ENCODE results near the gene ARF1.

The ARF1 gene

GRCh38 chr1:228122921-228123441 is 40.5 kb downstream of the ARF1 start:
- no peak for DNase-seq (ENCODE audit: low spot score)

GRCh38 chr1:228123505-228123904 is 41.0 kb downstream of the ARF1 start:
- DNase-seq (ENCODE audit: low spot score), result no peak

- DNase-seq (ENCODE audit: low spot score), result no peak
Measured at GRCh38 chr1:228125185-228125584, 42.7 kb downstream of the ARF1 start.

GRCh38 chr1:228131766-228132165 is 49.3 kb downstream of the ARF1 start:
- no peak for DNase-seq (ENCODE audit: low spot score)

GRCh38 chr1:228134591-228134990 is 52.1 kb downstream of the ARF1 start:
- DNase-seq (ENCODE audit: low spot score), result no peak

- DNase-seq (ENCODE audit: low spot score), result no peak
Measured at GRCh38 chr1:228136901-228137300, 54.4 kb downstream of the ARF1 start.

- no peak for DNase-seq (ENCODE audit: low spot score)
Measured at GRCh38 chr1:228139406-228139930, 57.0 kb downstream of the ARF1 start.

GRCh38 chr1:228139931-228140723 is 57.6 kb downstream of the ARF1 start, which contains the start of gene GUK1:
GUK1 (plus strand) TSS chr1:228140279; CDS start chr1:228140303, 24 bp downstream.
- DNase-seq (ENCODE audit: low spot score), result peak; percentile 97

GRCh38 chr1:228140724-228141225 is 58.3 kb downstream of the ARF1 start:
- no peak for DNase-seq (ENCODE audit: low spot score)

- no peak for DNase-seq (ENCODE audit: low spot score)
Measured at GRCh38 chr1:228141226-228142044, 58.9 kb downstream of the ARF1 start.

- DNase-seq (ENCODE audit: low spot score), result no peak
Measured at GRCh38 chr1:228142155-228142691, 59.7 kb downstream of the ARF1 start.

- no peak for DNase-seq (ENCODE audit: low spot score)
Measured at GRCh38 chr1:228142701-228143136, 60.2 kb downstream of the ARF1 start.

- DNase-seq (ENCODE audit: low spot score), result no peak
Measured at GRCh38 chr1:228143480-228144192, 61.1 kb downstream of the ARF1 start.

GRCh38 chr1:228144193-228144992 is 61.9 kb downstream of the ARF1 start:
- DNase-seq (ENCODE audit: low spot score), result no peak

- no peak for DNase-seq (ENCODE audit: low spot score)
Measured at GRCh38 chr1:228144993-228145343, 62.5 kb downstream of the ARF1 start.

GRCh38 chr1:228145463-228146416 is 63.2 kb downstream of the ARF1 start:
- no peak for DNase-seq (ENCODE audit: low spot score)

- DNase-seq (ENCODE audit: low spot score), result no peak
Measured at GRCh38 chr1:228146417-228147150, 64.1 kb downstream of the ARF1 start.

- no peak for DNase-seq (ENCODE audit: low spot score)
Measured at GRCh38 chr1:228147151-228147693, 64.7 kb downstream of the ARF1 start.

Data from iPS-NIHi11 (cell line).